ENCODE data around the gene HIP1R. TPM values are rescaled to one million over a fixed set of nuclear protein-coding genes. Genes with fewer than 3 reads are reported as not detected.
"Not testable (repeated sequence)": the region's sequence is repeated elsewhere in the genome, so short reads cannot be mapped to it uniquely, and the experiment has no call there.

Gene HIP1R
- total and polyA plus RNA-seq, 4 donors: 25.4 to 101 (median 30.1) TPM

DNA sequence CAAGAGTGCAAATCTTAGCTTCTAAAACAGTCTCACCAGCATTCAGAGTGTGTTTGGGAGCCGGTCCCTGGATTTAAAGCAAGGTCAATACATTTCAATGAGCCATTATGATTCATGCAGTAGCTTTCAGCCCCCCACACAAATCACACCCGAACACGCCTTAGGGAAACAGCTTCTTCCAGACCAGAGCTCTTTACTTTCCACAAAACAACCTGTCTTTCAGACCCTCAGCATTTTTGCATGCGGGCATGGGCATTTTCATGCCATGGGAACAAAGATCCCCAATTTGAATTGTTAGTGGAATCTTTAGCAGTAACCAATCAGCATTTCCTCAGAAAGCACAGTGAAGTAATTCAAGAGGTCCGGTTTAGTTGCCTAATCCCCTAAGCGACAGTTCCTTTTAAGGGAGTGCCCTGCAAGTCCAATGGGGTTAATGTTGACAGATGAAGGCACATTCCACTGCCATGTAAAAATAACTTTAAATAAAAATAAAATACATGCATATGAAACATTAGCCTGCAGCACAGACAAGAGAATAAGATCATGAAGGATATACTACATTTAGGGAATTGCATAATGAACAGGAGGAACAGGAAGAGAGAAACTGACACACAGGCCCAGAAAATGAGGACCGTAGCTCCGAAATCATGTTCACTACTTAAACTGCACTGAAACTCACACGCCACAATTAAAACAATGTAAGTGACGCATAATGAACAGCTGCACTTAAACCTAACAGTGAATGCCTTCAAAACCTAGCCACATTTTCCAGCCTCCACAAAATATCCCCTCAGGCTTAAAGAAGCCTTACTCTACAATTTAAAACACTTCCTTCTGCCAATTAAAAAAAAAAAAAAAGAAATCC is 56.6 kb downstream of the HIP1R start:
- WGBS, 2 donors: 5% methylated on average over 10 of the region's 10 CpGs
- Histone ChIP-seq H3K4me3 (ENCODE audit: low read length in 2 of 2) (peak overlapping the region in 1 of 2 donors; percentile 8), H3K36me3 (ENCODE audit: control insufficient read depth in 1 of 2, insufficient read depth in 2 of 2, low read length in 1 of 2) (no peaks in the 10 kb centered on the region), H3K27ac (ENCODE audit: low read depth in 1 of 2, low read length in 2 of 2) (peak overlapping the region; percentile 38 to 57), H3K4me1 (ENCODE audit: control insufficient read depth in 1 of 2, insufficient read depth in 2 of 2, low read length in 2 of 2) (peaks cover 0 to 30% of the 10 kb centered on the region in 2 donors), H3K27me3 (ENCODE audit: control insufficient read depth in 1 of 2, insufficient read depth in 2 of 2, low read length in 1 of 2) (no peaks in the 10 kb centered on the region), H3K9me3 (ENCODE audit: control insufficient read depth, low read length) (no peaks in the 10 kb centered on the region)
- DNase-seq: no peak
- intact Hi-C loops (cut with DNase I): no loop called here
- no peak for ATAC-seq (ENCODE audit: low FRiP score)

DNA sequence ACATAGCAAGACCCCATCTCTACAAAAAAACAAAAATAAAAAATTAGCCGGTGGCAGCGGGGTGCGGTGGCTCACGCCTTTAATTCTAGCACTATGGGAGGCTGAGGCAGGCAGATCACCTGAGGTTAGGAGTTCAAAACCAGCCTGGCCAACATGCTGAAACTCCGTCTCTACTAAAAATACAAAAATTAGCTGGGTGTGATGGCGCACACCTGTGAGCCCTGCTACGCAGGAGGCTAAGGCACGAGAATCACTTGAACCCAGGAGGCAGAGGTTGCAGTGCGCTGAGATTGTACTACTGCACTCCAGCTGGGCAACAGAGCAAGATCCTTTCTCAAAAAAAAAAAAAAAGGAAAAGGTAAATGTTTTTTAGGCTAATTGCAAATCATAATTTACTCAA is 57.5 kb downstream of the HIP1R start:
- H3K36me3 ChIP-seq (ENCODE audit: control insufficient read depth in 1 of 2, insufficient read depth in 2 of 2, low read length in 1 of 2); H3K27me3 ChIP-seq (ENCODE audit: control insufficient read depth in 1 of 2, insufficient read depth in 2 of 2, low read length in 1 of 2); intact Hi-C loops (cut with DNase I); ATAC-seq (ENCODE audit: low FRiP score); DNase-seq; H3K4me3 ChIP-seq (ENCODE audit: low read length in 2 of 2); H3K9me3 ChIP-seq (ENCODE audit: control insufficient read depth, low read length): not testable (repeated sequence)
- peak overlapping the region in 1 of 2 donors; percentile 28 for H3K27ac ChIP-seq (ENCODE audit: low read depth in 1 of 2, low read length in 2 of 2)
- 96 to 97% methylated on average over 9 of the region's 9 CpGs for WGBS, 2 donors
- peaks cover 0 to 22% of the 10 kb centered on the region in 2 donors for H3K4me1 ChIP-seq (ENCODE audit: control insufficient read depth in 1 of 2, insufficient read depth in 2 of 2, low read length in 2 of 2)

DNA sequence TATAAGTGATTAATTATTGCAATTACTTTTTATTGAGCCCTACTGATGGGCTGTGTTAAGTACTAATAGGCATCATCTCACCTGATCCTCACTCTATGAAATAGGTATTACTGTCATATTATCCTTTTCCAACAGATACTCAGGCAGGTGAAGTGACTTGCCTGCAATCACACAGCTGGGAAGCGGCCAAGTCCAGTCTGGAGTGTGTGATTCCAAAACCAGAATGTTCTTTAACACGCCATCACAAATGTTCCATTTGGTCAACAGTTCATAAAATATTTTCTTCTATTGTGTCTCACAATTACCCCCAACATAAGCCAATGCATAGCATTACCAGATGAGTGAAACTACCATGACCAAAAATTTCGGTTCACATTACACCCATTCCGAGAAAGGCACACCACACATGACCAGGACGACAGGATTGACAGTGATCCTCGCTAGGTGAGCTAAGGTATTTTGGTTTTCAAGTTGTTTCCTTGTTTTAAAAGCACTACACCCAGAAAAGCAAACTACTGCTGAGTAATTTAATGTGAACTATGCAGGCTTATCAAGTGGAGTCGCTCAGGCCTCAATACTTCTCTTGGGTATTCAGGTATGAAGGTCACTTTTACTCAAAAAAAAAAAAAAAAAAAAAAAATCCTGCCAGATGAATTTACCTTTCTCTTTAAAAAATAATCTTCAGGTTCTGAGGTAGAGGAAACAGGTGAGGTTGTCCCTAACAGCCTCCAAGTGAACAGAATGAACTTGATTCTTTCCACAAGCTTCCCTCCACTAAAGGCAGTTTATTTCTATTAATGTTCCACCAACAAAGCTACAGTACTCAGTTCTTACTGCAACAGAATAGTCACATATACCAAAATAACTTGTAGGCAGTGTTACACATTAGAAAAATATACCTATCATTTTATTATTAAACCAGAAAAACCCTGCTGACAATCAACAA is 58.2 kb downstream of the HIP1R start:
- ATAC-seq (ENCODE audit: low FRiP score) (no peak), DNase-seq (no peak)
- intact Hi-C loops (cut with DNase I): no loop called here
- H3K4me1 ChIP-seq (ENCODE audit: control insufficient read depth in 1 of 2, insufficient read depth in 2 of 2, low read length in 2 of 2): peaks cover 0 to 22% of the 10 kb centered on the region in 2 donors
- H3K4me3 ChIP-seq (ENCODE audit: low read length in 2 of 2): no peak overlapping the region
- no peaks in the 10 kb centered on the region for H3K36me3 ChIP-seq (ENCODE audit: control insufficient read depth in 1 of 2, insufficient read depth in 2 of 2, low read length in 1 of 2)
- H3K27me3 ChIP-seq (ENCODE audit: control insufficient read depth in 1 of 2, insufficient read depth in 2 of 2, low read length in 1 of 2): no peaks in the 10 kb centered on the region
- WGBS, 2 donors: 63 to 66% methylated on average over 7 of the region's 7 CpGs
- H3K27ac ChIP-seq (ENCODE audit: low read depth in 1 of 2, low read length in 2 of 2): peak overlapping the region; percentile 34 to 80
- no peaks in the 10 kb centered on the region for H3K9me3 ChIP-seq (ENCODE audit: control insufficient read depth, low read length)

- intact Hi-C loops (cut with DNase I): no loop called here
- H3K4me1 ChIP-seq (ENCODE audit: control insufficient read depth in 1 of 2, insufficient read depth in 2 of 2, low read length in 2 of 2): peaks cover 0 to 22% of the 10 kb centered on the region in 2 donors
- H3K27ac ChIP-seq (ENCODE audit: low read depth in 1 of 2, low read length in 2 of 2): peak overlapping the region; percentile 36 to 87
- no peaks in the 10 kb centered on the region for H3K9me3 ChIP-seq (ENCODE audit: control insufficient read depth, low read length)
- peak; percentile 1 for ATAC-seq (ENCODE audit: low FRiP score)
- peak overlapping the region; percentile 63 to 87 for H3K4me3 ChIP-seq (ENCODE audit: low read length in 2 of 2)
- no peak for DNase-seq
- H3K27me3 ChIP-seq (ENCODE audit: control insufficient read depth in 1 of 2, insufficient read depth in 2 of 2, low read length in 1 of 2): no peaks in the 10 kb centered on the region
- H3K36me3 ChIP-seq (ENCODE audit: control insufficient read depth in 1 of 2, insufficient read depth in 2 of 2, low read length in 1 of 2): no peaks in the 10 kb centered on the region
- WGBS, 2 donors: 17 to 21% methylated on average over 15 of the region's 15 CpGs
Observed at GRCh38 chr12:122894193-122895121, 59.2 kb downstream of the HIP1R start.

GRCh38 chr12:122895320-122895703 is 60.1 kb downstream of the HIP1R start:
- intact Hi-C loops (cut with DNase I): no loop called here

DNA sequence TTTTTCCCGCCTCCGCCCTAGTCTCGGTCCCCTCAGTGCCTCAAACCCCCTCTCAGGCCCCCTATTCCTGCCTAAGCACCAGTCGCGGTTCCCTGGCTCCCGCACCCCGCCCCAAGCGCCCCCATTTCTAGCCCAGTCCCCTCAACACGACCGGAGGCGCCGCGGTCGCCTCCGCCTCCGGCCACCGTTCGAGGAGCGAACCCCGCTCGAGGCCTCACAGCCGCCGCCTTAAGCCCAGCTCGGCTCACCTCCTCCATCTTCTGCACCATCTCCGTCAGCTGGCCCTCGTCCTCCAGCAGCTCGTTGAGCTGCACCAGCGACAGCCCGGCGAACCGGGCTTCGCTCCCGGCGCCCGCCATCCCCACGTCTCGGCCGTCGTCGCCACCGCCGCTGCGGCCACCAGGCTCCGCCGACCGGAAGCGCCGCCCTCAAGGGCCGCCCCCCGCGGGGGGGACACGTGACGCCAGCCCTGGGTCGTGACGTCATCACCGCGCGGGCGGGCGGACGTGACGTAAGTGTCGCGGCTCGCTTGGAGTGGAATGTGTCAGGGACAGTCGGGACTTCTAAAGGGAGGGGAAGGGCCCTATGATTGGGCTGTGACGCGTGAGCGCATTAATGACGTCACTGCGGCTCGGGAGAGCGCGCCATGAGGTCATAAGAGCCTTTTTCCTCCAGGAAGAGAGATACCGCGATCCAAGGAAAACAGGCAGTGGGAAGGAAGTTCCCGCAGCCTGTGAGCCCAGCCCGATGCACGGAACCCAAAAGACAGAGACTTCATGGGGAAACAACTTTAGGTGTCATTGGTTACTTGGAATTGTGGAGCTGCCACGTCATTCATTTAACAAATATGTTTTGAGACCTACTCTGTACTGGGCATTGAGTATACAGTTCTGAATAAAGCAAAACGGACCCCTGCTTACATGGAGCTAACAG is 60.7 kb downstream of the HIP1R start, which contains the start of gene VPS37B:
Gene VPS37B, minus strand, starts transcription at position 421 of the 933 bp plus-strand sequence. Its CDS starts 62 bp downstream, at position 359.
- Histone ChIP-seq H3K9me3 (ENCODE audit: control insufficient read depth, low read length) (no peaks in the 10 kb centered on the region), H3K4me1 (ENCODE audit: control insufficient read depth in 1 of 2, insufficient read depth in 2 of 2, low read length in 2 of 2) (peaks cover 0 to 13% of the 10 kb centered on the region in 2 donors), H3K27ac (ENCODE audit: low read depth in 1 of 2, low read length in 2 of 2) (peak within 1 kb of the TSS in 1 of 2 donors; percentile 87), H3K27me3 (ENCODE audit: control insufficient read depth in 1 of 2, insufficient read depth in 2 of 2, low read length in 1 of 2) (no peaks in the 10 kb centered on the region), H3K4me3 (ENCODE audit: low read length in 2 of 2) (peak within 1 kb of the TSS; percentile 63 to 87), H3K36me3 (ENCODE audit: control insufficient read depth in 1 of 2, insufficient read depth in 2 of 2, low read length in 1 of 2) (no peaks in the 10 kb centered on the region)
- WGBS, 2 donors: 7% methylated on average over 77 to 81 of the region's 81 CpGs
- intact Hi-C loops (cut with DNase I): no loop called here
- ATAC-seq (ENCODE audit: low FRiP score) (peak; percentile 93), DNase-seq (peak; percentile 88 to 96)

More at GRCh38 chr12:122895320-122895703, 60.1 kb downstream of the HIP1R start:
- H3K4me1 ChIP-seq (ENCODE audit: control insufficient read depth in 1 of 2, insufficient read depth in 2 of 2, low read length in 2 of 2): peaks cover 0 to 19% of the 10 kb centered on the region in 2 donors
- H3K4me3 ChIP-seq (ENCODE audit: low read length in 2 of 2): peak overlapping the region; percentile 63 to 87
- DNase-seq (no peak), ATAC-seq (ENCODE audit: low FRiP score) (peak; percentile 55)
- WGBS, 2 donors: 1 to 2% methylated on average over 9 of the region's 9 CpGs
- no peaks in the 10 kb centered on the region for H3K9me3 ChIP-seq (ENCODE audit: control insufficient read depth, low read length)
- peak overlapping the region in 1 of 2 donors; percentile 87 for H3K27ac ChIP-seq (ENCODE audit: low read depth in 1 of 2, low read length in 2 of 2)
- no peaks in the 10 kb centered on the region for H3K27me3 ChIP-seq (ENCODE audit: control insufficient read depth in 1 of 2, insufficient read depth in 2 of 2, low read length in 1 of 2)
- H3K36me3 ChIP-seq (ENCODE audit: control insufficient read depth in 1 of 2, insufficient read depth in 2 of 2, low read length in 1 of 2): no peaks in the 10 kb centered on the region

DNA sequence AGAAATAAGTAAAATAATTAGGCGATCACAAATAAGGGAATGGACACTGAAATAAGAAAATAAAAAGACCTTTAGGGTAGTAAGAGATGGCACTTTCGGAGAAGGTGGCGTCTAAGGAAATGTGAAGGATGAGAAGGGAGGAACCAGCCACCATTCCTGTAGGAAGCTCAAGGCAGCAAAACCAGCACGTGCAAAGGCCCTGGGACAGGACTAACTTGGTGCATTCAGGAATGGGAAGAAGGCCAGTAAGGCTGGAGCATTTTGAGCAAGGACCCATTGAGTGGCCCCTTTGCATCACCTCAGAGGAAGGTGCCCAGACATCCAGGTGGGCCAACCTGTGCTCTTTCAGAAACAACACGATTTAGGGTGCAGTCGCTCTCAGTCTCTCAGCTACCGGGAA is 61.4 kb downstream of the HIP1R start:
- intact Hi-C loops (cut with DNase I): no loop called here
- no peaks in the 10 kb centered on the region for H3K36me3 ChIP-seq (ENCODE audit: control insufficient read depth in 1 of 2, insufficient read depth in 2 of 2, low read length in 1 of 2)
- DNase-seq: no peak
- no peak for ATAC-seq (ENCODE audit: low FRiP score)
- H3K9me3 ChIP-seq (ENCODE audit: control insufficient read depth, low read length): no peaks in the 10 kb centered on the region
- 84 to 89% methylated on average over 7 of the region's 7 CpGs for WGBS, 2 donors
- H3K27me3 ChIP-seq (ENCODE audit: control insufficient read depth in 1 of 2, insufficient read depth in 2 of 2, low read length in 1 of 2): no peaks in the 10 kb centered on the region
- peaks cover 0 to 9% of the 10 kb centered on the region in 2 donors for H3K4me1 ChIP-seq (ENCODE audit: control insufficient read depth in 1 of 2, insufficient read depth in 2 of 2, low read length in 2 of 2)
- no peak overlapping the region for H3K27ac ChIP-seq (ENCODE audit: low read depth in 1 of 2, low read length in 2 of 2)
- H3K4me3 ChIP-seq (ENCODE audit: low read length in 2 of 2): no peak overlapping the region

All from aorta (tissue), 5 donors.